ENCODE measurements around the gene TASOR2. TPM values are rescaled to one million over a fixed set of nuclear protein-coding genes. Genes with fewer than 3 reads are reported as not detected.

The TASOR2 gene
- total and polyA plus RNA-seq, 2 experiments from 2014 or later = 17.8 to 37.8 TPM

DNA sequence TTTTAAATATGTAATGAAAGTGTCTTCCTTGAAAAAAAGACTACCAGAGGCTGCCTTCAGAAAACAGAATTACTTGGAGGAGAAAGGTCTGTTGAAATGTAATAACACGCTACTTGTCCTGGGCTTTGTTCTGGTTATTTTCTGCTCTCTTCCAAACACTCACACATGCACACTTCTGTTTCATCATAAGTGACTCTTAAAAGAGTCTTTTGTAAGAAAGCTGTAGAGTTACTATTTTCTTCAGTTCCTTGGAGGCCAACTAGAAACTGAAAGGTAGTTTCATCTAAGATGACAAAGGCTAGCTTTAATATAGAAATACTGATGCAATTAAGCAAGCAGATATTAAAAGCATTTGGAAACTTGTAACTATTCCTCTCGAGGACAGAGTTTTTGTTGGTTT, 39.1 kb downstream of the TASOR2 start:
- TF ChIP-seq, protein P1, sequence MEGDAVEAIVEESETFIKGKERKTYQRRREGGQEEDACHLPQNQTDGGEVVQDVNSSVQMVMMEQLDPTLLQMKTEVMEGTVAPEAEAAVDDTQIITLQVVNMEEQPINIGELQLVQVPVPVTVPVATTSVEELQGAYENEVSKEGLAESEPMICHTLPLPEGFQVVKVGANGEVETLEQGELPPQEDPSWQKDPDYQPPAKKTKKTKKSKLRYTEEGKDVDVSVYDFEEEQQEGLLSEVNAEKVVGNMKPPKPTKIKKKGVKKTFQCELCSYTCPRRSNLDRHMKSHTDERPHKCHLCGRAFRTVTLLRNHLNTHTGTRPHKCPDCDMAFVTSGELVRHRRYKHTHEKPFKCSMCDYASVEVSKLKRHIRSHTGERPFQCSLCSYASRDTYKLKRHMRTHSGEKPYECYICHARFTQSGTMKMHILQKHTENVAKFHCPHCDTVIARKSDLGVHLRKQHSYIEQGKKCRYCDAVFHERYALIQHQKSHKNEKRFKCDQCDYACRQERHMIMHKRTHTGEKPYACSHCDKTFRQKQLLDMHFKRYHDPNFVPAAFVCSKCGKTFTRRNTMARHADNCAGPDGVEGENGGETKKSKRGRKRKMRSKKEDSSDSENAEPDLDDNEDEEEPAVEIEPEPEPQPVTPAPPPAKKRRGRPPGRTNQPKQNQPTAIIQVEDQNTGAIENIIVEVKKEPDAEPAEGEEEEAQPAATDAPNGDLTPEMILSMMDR (IDR thresholded peaks at IDR 0.05; ENCODE audit: low read depth, low read length) = no peak
- no peaks in the 10 kb centered on the region for H3K27me3 ChIP-seq
- H3K4me1 ChIP-seq (ENCODE audit: low read depth) = peaks cover 22% of the 10 kb centered on the region
- H3K36me3 ChIP-seq = peaks cover 13% of the 10 kb centered on the region
- H3K27ac ChIP-seq = peak overlapping the region; percentile 59
- no peak overlapping the region for H3K4me3 ChIP-seq
- H3K9me3 ChIP-seq (ENCODE audit: low read depth) = no peaks in the 10 kb centered on the region
- no peak for DNase-seq (ENCODE audit: low read depth in 1 of 2, low spot score in 1 of 2)

DNA sequence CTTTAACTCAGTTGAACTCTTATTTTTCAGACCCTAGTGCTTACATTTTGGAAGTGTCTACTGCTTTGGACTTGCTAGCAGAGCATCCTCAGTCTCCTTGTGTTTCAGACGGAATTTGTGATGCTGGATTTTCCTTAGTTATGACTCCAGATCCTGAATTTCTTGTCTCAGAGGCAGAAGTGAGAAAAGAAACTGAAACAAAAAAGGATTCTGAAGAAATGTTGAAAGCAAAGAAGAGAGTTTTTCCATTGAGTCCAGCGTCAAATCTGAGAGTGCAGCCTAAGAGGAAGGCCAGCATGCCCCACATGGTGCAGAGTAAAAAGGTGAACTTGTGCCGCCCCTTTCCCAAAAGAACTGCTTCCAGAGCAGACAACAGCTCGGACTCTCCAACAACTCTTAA, 46.1 kb downstream of the TASOR2 start:
- Histone ChIP-seq H3K36me3 (peaks cover 23% of the 10 kb centered on the region), H3K9me3 (ENCODE audit: low read depth) (no peaks in the 10 kb centered on the region)
- no peak for DNase-seq (ENCODE audit: low read depth in 1 of 2, low spot score in 1 of 2)

GRCh38 chr10:5731559-5731958, 46.9 kb downstream of the TASOR2 start:
- Histone ChIP-seq H3K27ac (peak overlapping the region; percentile 67), H3K4me1 (ENCODE audit: low read depth) (peaks cover 20% of the 10 kb centered on the region), H3K27me3 (no peaks in the 10 kb centered on the region), H3K4me3 (no peak overlapping the region), H3K9me3 (ENCODE audit: low read depth) (no peaks in the 10 kb centered on the region), H3K36me3 (peaks cover 23% of the 10 kb centered on the region)
- no peak for DNase-seq (ENCODE audit: low read depth in 1 of 2, low spot score in 1 of 2)
- TF ChIP-seq, protein P1 (IDR thresholded peaks at IDR 0.05; ENCODE audit: low read depth, low read length) = no peak

More for the DNA sequence above, 46.1 kb downstream of the TASOR2 start:
- Histone ChIP-seq H3K27ac (peak overlapping the region; percentile 41), H3K27me3 (no peaks in the 10 kb centered on the region), H3K4me1 (ENCODE audit: low read depth) (peaks cover 22% of the 10 kb centered on the region), H3K4me3 (no peak overlapping the region)
- TF ChIP-seq, protein P1 (IDR thresholded peaks at IDR 0.05; ENCODE audit: low read depth, low read length) = no peak

DNA sequence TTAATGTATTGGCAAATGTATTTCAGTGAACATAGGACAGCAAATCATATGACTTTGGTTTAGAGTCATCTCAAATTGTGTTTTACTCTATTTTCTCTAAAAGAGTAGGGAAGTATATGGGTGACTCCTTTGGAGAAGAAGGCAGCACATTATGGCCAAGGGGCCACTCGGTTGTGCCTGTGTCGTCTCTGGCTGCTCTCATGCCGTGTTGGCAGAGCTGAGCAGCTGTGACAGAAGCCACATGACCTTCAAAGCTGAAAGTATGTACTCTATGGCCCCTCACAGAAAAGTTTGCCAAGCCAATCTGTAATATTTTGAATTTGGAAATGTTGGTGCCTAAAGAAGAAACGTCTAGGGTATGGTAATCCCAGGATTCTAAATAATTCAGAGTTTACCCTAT, 47.5 kb downstream of the TASOR2 start:
- H3K4me3 ChIP-seq = no peak overlapping the region
- H3K27me3 ChIP-seq = no peaks in the 10 kb centered on the region
- H3K27ac ChIP-seq = peak overlapping the region; percentile 67
- no peaks in the 10 kb centered on the region for H3K9me3 ChIP-seq (ENCODE audit: low read depth)
- H3K36me3 ChIP-seq = peaks cover 23% of the 10 kb centered on the region
- peak in 1 of 2 donors; percentile 44 for DNase-seq (ENCODE audit: low read depth in 1 of 2, low spot score in 1 of 2)
- peaks cover 14% of the 10 kb centered on the region for H3K4me1 ChIP-seq (ENCODE audit: low read depth)
- TF ChIP-seq, protein P1 (IDR thresholded peaks at IDR 0.05; ENCODE audit: low read depth, low read length) = no peak

Other genes with a start within 250 kb of the TASOR2 start
- not detected in 2 replicates for gene CALML5, start 185.3 kb upstream of the TASOR2 start, total RNA-seq
- gene CALML5, start 185.3 kb upstream of the TASOR2 start, polyA plus RNA-seq = not detected in 2 replicates
- gene CALML3, start 159.9 kb upstream of the TASOR2 start, total RNA-seq = 0.04 TPM in 1 of 2 replicates, not detected in the other
- gene CALML3, start 159.9 kb upstream of the TASOR2 start, polyA plus RNA-seq = not detected in 2 replicates
- gene ASB13, start 18.2 kb upstream of the TASOR2 start, total RNA-seq = 18.3 and 20.6 TPM in 2 replicates
- 14.4 and 30.4 TPM in 2 replicates for gene ASB13, start 18.2 kb upstream of the TASOR2 start, polyA plus RNA-seq
- 218 and 234 TPM in 2 replicates for gene GDI2, start 128.6 kb downstream of the TASOR2 start, total RNA-seq
- gene GDI2, start 128.6 kb downstream of the TASOR2 start, polyA plus RNA-seq = 182 and 230 TPM in 2 replicates
- 22.4 and 32.3 TPM in 2 replicates for gene ANKRD16, start 205.1 kb downstream of the TASOR2 start, total RNA-seq
- gene ANKRD16, start 205.1 kb downstream of the TASOR2 start, polyA plus RNA-seq = 29.0 and 33.8 TPM in 2 replicates
- gene FBH1, start 205.4 kb downstream of the TASOR2 start, total RNA-seq = 168 and 196 TPM in 2 replicates
- 185 and 213 TPM in 2 replicates for gene FBH1, start 205.4 kb downstream of the TASOR2 start, polyA plus RNA-seq